Activated naive CD4-positive, alpha-beta T cell (primary cell): ENCODE results near the gene SRP9.
"Not testable (repeated sequence)": the region's sequence is repeated elsewhere in the genome, so short reads cannot be mapped to it uniquely, and the experiment has no call there.

Source experiments
- DNase-seq, 4 experiments: peaks; one replicate each; lab custom pipeline; 2025; lab: John Stamatoyannopoulos, UW

SRP9 gene

GRCh38 chr1:225776294-225776693 lies 1.3 kb upstream of the SRP9 start:
- no peak for DNase-seq

- no peak for DNase-seq
Measured at GRCh38 chr1:225777058-225777582, 506 bp upstream of the SRP9 start.

- DNase-seq = no peak
Measured at GRCh38 chr1:225778337-225778669, 677 bp downstream of the SRP9 start.

- DNase-seq = not testable (repeated sequence)
Measured at GRCh38 chr1:225779165-225779564, 1.5 kb downstream of the SRP9 start.

GRCh38 chr1:225780134-225780533 lies 2.5 kb downstream of the SRP9 start:
- DNase-seq = no peak

- no peak for DNase-seq
Measured at GRCh38 chr1:225780630-225781029, 3.0 kb downstream of the SRP9 start.

GRCh38 chr1:225789142-225789541 lies 11.5 kb downstream of the SRP9 start:
- not testable (repeated sequence) for DNase-seq

- no peak for DNase-seq
Measured at GRCh38 chr1:225794954-225795353, 17.3 kb downstream of the SRP9 start.

GRCh38 chr1:225796097-225796496 lies 18.5 kb downstream of the SRP9 start:
- not testable (repeated sequence) for DNase-seq

GRCh38 chr1:225801146-225801545 lies 23.5 kb downstream of the SRP9 start:
- not testable (repeated sequence) for DNase-seq

- DNase-seq = no peak
Measured at GRCh38 chr1:225806249-225806648, 28.6 kb downstream of the SRP9 start.

GRCh38 chr1:225806736-225807135 lies 29.1 kb downstream of the SRP9 start:
- not testable (repeated sequence) for DNase-seq

- DNase-seq = no peak
Measured at GRCh38 chr1:225808136-225808535, 30.5 kb downstream of the SRP9 start.

GRCh38 chr1:225809842-225810578 lies 32.4 kb downstream of the SRP9 start, which contains the start of gene EPHX1:
EPHX1 (plus strand) TSS chr1:225810124; CDS start chr1:225828730, 18,606 bp downstream.
- DNase-seq = peak in 3 of 4 experiments; percentile 21 to 52 (median 27)

- DNase-seq = not testable (repeated sequence)
Measured at GRCh38 chr1:225810579-225811538, 33.2 kb downstream of the SRP9 start.

- no peak for DNase-seq
Measured at GRCh38 chr1:225811622-225812487, 34.2 kb downstream of the SRP9 start.

- DNase-seq = no peak
Measured at GRCh38 chr1:225812488-225813213, 35.0 kb downstream of the SRP9 start.

- no peak for DNase-seq
Measured at GRCh38 chr1:225813214-225813964, 35.8 kb downstream of the SRP9 start.

- DNase-seq = no peak
Measured at GRCh38 chr1:225814381-225814780, 36.8 kb downstream of the SRP9 start.

GRCh38 chr1:225815090-225815489 lies 37.5 kb downstream of the SRP9 start:
- not testable (repeated sequence) for DNase-seq
